NCI-H1092 treated with DMSO at 0.1 percent for 48 hours (cell line): ENCODE data around the gene DGKA.
"Not testable (repeated sequence)": the region's sequence is repeated elsewhere in the genome, so short reads cannot be mapped to it uniquely, and the experiment has no call there.

Experiments used
- DNase-seq: peaks from one replicate; lab custom pipeline; 2025; lab: John Stamatoyannopoulos, UW

DGKA gene

GRCh38 chr12:55999522-55999921 lies 68.6 kb downstream of the DGKA start:
- DNase-seq: not testable (repeated sequence)

GRCh38 chr12:55999999-56000540 lies 69.1 kb downstream of the DGKA start:
- not testable (repeated sequence) for DNase-seq

- no peak for DNase-seq
These were observed 70.6 kb downstream of the DGKA start for GRCh38 chr12:56001487-56002100.

GRCh38 chr12:56003376-56003775 lies 72.4 kb downstream of the DGKA start:
- DNase-seq: not testable (repeated sequence)
